Endothelial cell (in vitro differentiated cells): ENCODE results near the gene GDF7. TPM values are rescaled to one million over a fixed set of nuclear protein-coding genes. Genes with fewer than 3 reads are reported as not detected.

ENCODE experiments used
- DNase-seq: peaks from one replicate; pipeline ENCODE4 v3.0.0; 2021; ENCODE audit warnings: low spot score
- H3K27ac Mint-ChIP-seq: one replicate; pipeline ENCODE4 v1.8.0; 2021; ENCODE audit warnings: mixed read lengths, inconsistent platforms; ENCODE audit not compliant: unreplicated experiment
- H3K27me3 Mint-ChIP-seq: one replicate; pipeline ENCODE4 v1.8.0; 2021; ENCODE audit warnings: mild to moderate bottlenecking, moderate library complexity, mixed read lengths, inconsistent platforms; ENCODE audit not compliant: unreplicated experiment
- H3K36me3 Mint-ChIP-seq: one replicate; pipeline ENCODE4 v1.8.0; 2021; ENCODE audit warnings: mild to moderate bottlenecking, low read depth, mixed read lengths, inconsistent platforms; ENCODE audit not compliant: unreplicated experiment
- H3K4me1 Mint-ChIP-seq: one replicate; pipeline ENCODE4 v1.8.0; 2021; ENCODE audit warnings: mild to moderate bottlenecking, mixed read lengths, inconsistent platforms; ENCODE audit not compliant: unreplicated experiment
- H3K4me3 Mint-ChIP-seq: one replicate; pipeline ENCODE4 v1.8.0; 2021; ENCODE audit warnings: mild to moderate bottlenecking, mixed read lengths, inconsistent platforms; ENCODE audit not compliant: unreplicated experiment
- H3K9me3 Mint-ChIP-seq: one replicate; pipeline ENCODE4 v1.8.0; 2021; ENCODE audit warnings: mixed read lengths, inconsistent platforms; ENCODE audit not compliant: unreplicated experiment
- CTCF ChIP-seq: fragments of 200-600 bp; sonication (generic); IDR thresholded peaks from one replicate; pipeline ENCODE4 v1.5.0; 2021; ENCODE audit warnings: antibody characterized with exemption; ENCODE audit not compliant: unreplicated experiment
- total RNA-seq: library from RNA; stranded (reverse); fragmentation: NEBNext Ultra II Directional; extraction: Animal tissue kit (Norgen Biotek cat#: 25700); gene quantifications from one replicate; pipeline ENCODE4 v1.2.1, GENCODE V29; 2021; ENCODE audit not compliant: unreplicated experiment

GDF7 gene
- total RNA-seq, 1 donor from 2014 or later: 11.2 TPM

- Mint-ChIP-seq H3K9me3 (no peaks in the 10 kb centered on the region), H3K27ac (no peak overlapping the region), H3K27me3 (peaks cover 8% of the 10 kb centered on the region), H3K4me3 (no peak overlapping the region), H3K36me3 (no peaks in the 10 kb centered on the region), H3K4me1 (peaks cover 23% of the 10 kb centered on the region)
- TF ChIP-seq CTCF: no peak
- DNase-seq: no peak
Observed at GRCh38 chr2:20657522-20658235, 9.3 kb upstream of the GDF7 start.

GRCh38 chr2:20660506-20661420 is 6.2 kb upstream of the GDF7 start:
- Mint-ChIP-seq H3K4me1 (peaks cover 14% of the 10 kb centered on the region), H3K4me3 (no peak overlapping the region), H3K27me3 (peaks cover 15% of the 10 kb centered on the region), H3K27ac (no peak overlapping the region), H3K9me3 (no peaks in the 10 kb centered on the region), H3K36me3 (no peaks in the 10 kb centered on the region)
- TF ChIP-seq CTCF: no peak
- DNase-seq: no peak

- Mint-ChIP-seq H3K4me3 (no peak overlapping the region), H3K9me3 (no peaks in the 10 kb centered on the region), H3K36me3 (no peaks in the 10 kb centered on the region), H3K4me1 (peaks cover 11% of the 10 kb centered on the region), H3K27me3 (peaks cover 15% of the 10 kb centered on the region), H3K27ac (no peak overlapping the region)
- DNase-seq: peak; percentile 74
- TF ChIP-seq CTCF: peak; percentile 91
Observed at GRCh38 chr2:20661421-20662307, 5.3 kb upstream of the GDF7 start.

GRCh38 chr2:20662308-20662937 is 4.5 kb upstream of the GDF7 start:
- H3K4me1 Mint-ChIP-seq: peaks cover 7% of the 10 kb centered on the region
- no peak overlapping the region for H3K27ac Mint-ChIP-seq
- no peak overlapping the region for H3K4me3 Mint-ChIP-seq
- H3K9me3 Mint-ChIP-seq: no peaks in the 10 kb centered on the region
- no peak for TF ChIP-seq CTCF
- H3K36me3 Mint-ChIP-seq: no peaks in the 10 kb centered on the region
- peaks cover 15% of the 10 kb centered on the region for H3K27me3 Mint-ChIP-seq
- DNase-seq: no peak
